Upper lobe of left lung (tissue), 4 donors: ENCODE data around the gene NOD1.

Experiments
- CTCF ChIP-seq, 6 experiments: fragments of 450-650 bp in 4 of 6; fragments of 200-600 bp in 2 of 6; sonication (generic) in 2 of 6; IDR thresholded peaks; one replicate each; pipeline ENCODE4 v1.5.1; 2016 to 2019; ENCODE audit warnings: antibody characterized with exemption in 6 of 6
- EP300 ChIP-seq, 4 donors: sonication (generic); formaldehyde crosslinking; IDR thresholded peaks; one replicate each; pipeline ENCODE4 v1.5.1; 2017; ENCODE audit warnings: antibody characterized with exemption in 4 of 4, control low read depth in 2 of 4
- POLR2A ChIP-seq, 4 donors: fragments of 450-650 bp; IDR thresholded peaks; one replicate each; pipeline ENCODE4 v1.5.1; 2016 to 2017; ENCODE audit warnings: antibody characterized with exemption in 4 of 4, mild to moderate bottlenecking in 2 of 4
- POLR2AphosphoS5 ChIP-seq, 2 donors: sonication (generic); formaldehyde crosslinking; IDR thresholded peaks; one replicate each; pipeline ENCODE4 v1.5.1; 2017; ENCODE audit warnings: antibody characterized with exemption in 2 of 2

- no peak for TF ChIP-seq POLR2A (IDR thresholded peaks at IDR 0.05)
- TF ChIP-seq EP300 (IDR thresholded peaks at IDR 0.05): no peak
- TF ChIP-seq CTCF (IDR thresholded peaks at IDR 0.05): no peak
- no peak for TF ChIP-seq POLR2AphosphoS5 (IDR thresholded peaks at IDR 0.05)
Observed at GRCh38 chr7:30515761-30516160, 37.2 kb upstream of the NOD1 start.
